ENCODE results near the gene MAP2K5. TPM values are rescaled to one million over a fixed set of nuclear protein-coding genes. Genes with fewer than 3 reads are reported as not detected.
"Not testable (repeated sequence)": the region's sequence is repeated elsewhere in the genome, so short reads cannot be mapped to it uniquely, and the experiment has no call there.

The MAP2K5 gene
- total RNA-seq, 2 experiments from 2014 or later: 15.4 to 20.6 TPM

GRCh38 chr15:67611370-67612369 lies 69.2 kb downstream of the MAP2K5 start:
- CTCF ChIA-PET: no interaction called here
- no peak overlapping the region for H3K4me3 Mint-ChIP-seq
- no peak for DNase-seq
- no peak overlapping the region for H3K27ac Mint-ChIP-seq
- H3K9me3 Mint-ChIP-seq: no peaks in the 10 kb centered on the region
- peaks cover 1% of the 10 kb centered on the region for H3K4me1 Mint-ChIP-seq (ENCODE audit: low read depth)
- intact Hi-C loops (cut with micrococcal nuclease): no loop called here
- H3K36me3 Mint-ChIP-seq (ENCODE audit: low read depth): peaks cover 4% of the 10 kb centered on the region
- no peaks in the 10 kb centered on the region for H3K27me3 Mint-ChIP-seq (ENCODE audit: low read depth)

GRCh38 chr15:67613211-67613610 lies 70.7 kb downstream of the MAP2K5 start:
- Mint-ChIP-seq H3K27ac (no peak overlapping the region), H3K4me1 (ENCODE audit: low read depth) (peaks cover 1% of the 10 kb centered on the region), H3K36me3 (ENCODE audit: low read depth) (peaks cover under 1% of the 10 kb centered on the region), H3K27me3 (ENCODE audit: low read depth) (no peaks in the 10 kb centered on the region), H3K4me3 (no peak overlapping the region), H3K9me3 (no peaks in the 10 kb centered on the region)
- intact Hi-C loops (cut with micrococcal nuclease): no loop called here
- no peak for DNase-seq
- CTCF ChIA-PET: interaction anchor here (0.7 kb wide), 1 partner anchor 916 kb away, joined by 4 read pairs; no protein-coding TSS in a partner anchor

GRCh38 chr15:67613708-67614107 lies 71.2 kb downstream of the MAP2K5 start:
- CTCF ChIA-PET: no interaction called here
- Mint-ChIP-seq H3K27me3 (ENCODE audit: low read depth) (no peaks in the 10 kb centered on the region), H3K9me3 (no peaks in the 10 kb centered on the region), H3K4me3 (no peak overlapping the region), H3K4me1 (ENCODE audit: low read depth) (peaks cover 1% of the 10 kb centered on the region), H3K36me3 (ENCODE audit: low read depth) (peaks cover 2% of the 10 kb centered on the region), H3K27ac (no peak overlapping the region)
- DNase-seq: no peak
- intact Hi-C loops (cut with micrococcal nuclease): no loop called here

- not testable (repeated sequence) for H3K4me1 Mint-ChIP-seq (ENCODE audit: low read depth)
These were observed 72.6 kb downstream of the MAP2K5 start for GRCh38 chr15:67615131-67615534.

GRCh38 chr15:67618297-67618696 lies 75.8 kb downstream of the MAP2K5 start:
- Mint-ChIP-seq H3K36me3 (ENCODE audit: low read depth) (peaks cover 3% of the 10 kb centered on the region), H3K4me1 (ENCODE audit: low read depth) (no peaks in the 10 kb centered on the region), H3K27me3 (ENCODE audit: low read depth) (no peaks in the 10 kb centered on the region), H3K27ac (no peak overlapping the region), H3K9me3 (no peaks in the 10 kb centered on the region), H3K4me3 (no peak overlapping the region)
- CTCF ChIA-PET: no interaction called here
- intact Hi-C loops (cut with micrococcal nuclease): no loop called here
- no peak for DNase-seq

More at GRCh38 chr15:67615131-67615534, 72.6 kb downstream of the MAP2K5 start:
- H3K9me3 Mint-ChIP-seq; H3K4me3 Mint-ChIP-seq; H3K36me3 Mint-ChIP-seq (ENCODE audit: low read depth); H3K27me3 Mint-ChIP-seq (ENCODE audit: low read depth); intact Hi-C loops (cut with micrococcal nuclease); CTCF ChIA-PET; H3K27ac Mint-ChIP-seq; DNase-seq: not testable (repeated sequence)

- Mint-ChIP-seq H3K4me1 (ENCODE audit: low read depth) (no peaks in the 10 kb centered on the region), H3K27me3 (ENCODE audit: low read depth) (no peaks in the 10 kb centered on the region), H3K27ac (no peak overlapping the region), H3K36me3 (ENCODE audit: low read depth) (peaks cover 4% of the 10 kb centered on the region), H3K9me3 (no peaks in the 10 kb centered on the region), H3K4me3 (no peak overlapping the region)
- DNase-seq: no peak
- CTCF ChIA-PET: no interaction called here
- intact Hi-C loops (cut with micrococcal nuclease): no loop called here
These were observed 79.6 kb downstream of the MAP2K5 start for GRCh38 chr15:67622110-67622509.

- no peak overlapping the region for H3K4me3 Mint-ChIP-seq
- no peaks in the 10 kb centered on the region for H3K9me3 Mint-ChIP-seq
- intact Hi-C loops (cut with micrococcal nuclease): no loop called here
- H3K27me3 Mint-ChIP-seq (ENCODE audit: low read depth): no peaks in the 10 kb centered on the region
- H3K27ac Mint-ChIP-seq: no peak overlapping the region
- DNase-seq: no peak
- CTCF ChIA-PET: interaction anchor here (1.0 kb wide), 1 partner anchor 9 kb away, joined by 4 read pairs; no protein-coding TSS in a partner anchor
- peaks cover 7% of the 10 kb centered on the region for H3K4me1 Mint-ChIP-seq (ENCODE audit: low read depth)
- peaks cover 16% of the 10 kb centered on the region for H3K36me3 Mint-ChIP-seq (ENCODE audit: low read depth)
These were observed 89.8 kb downstream of the MAP2K5 start for GRCh38 chr15:67632261-67632660.

- H3K9me3 Mint-ChIP-seq; H3K4me1 Mint-ChIP-seq (ENCODE audit: low read depth); H3K27ac Mint-ChIP-seq; H3K4me3 Mint-ChIP-seq; DNase-seq; H3K27me3 Mint-ChIP-seq (ENCODE audit: low read depth); intact Hi-C loops (cut with micrococcal nuclease): not testable (repeated sequence)
- peaks cover 22% of the 10 kb centered on the region for H3K36me3 Mint-ChIP-seq (ENCODE audit: low read depth)
- CTCF ChIA-PET: interaction anchor here (0.6 to 0.8 kb wide), 2 partner anchors 48 to 784 kb away, joined by 3 to 5 read pairs; no protein-coding TSS in a partner anchor
These were observed 93.4 kb downstream of the MAP2K5 start for GRCh38 chr15:67635950-67636349.

GRCh38 chr15:67639591-67639990 lies 97.1 kb downstream of the MAP2K5 start:
- intact Hi-C loops (cut with micrococcal nuclease): no loop called here
- no peak overlapping the region for H3K27ac Mint-ChIP-seq
- CTCF ChIA-PET: no interaction called here
- no peaks in the 10 kb centered on the region for H3K9me3 Mint-ChIP-seq
- no peaks in the 10 kb centered on the region for H3K27me3 Mint-ChIP-seq (ENCODE audit: low read depth)
- no peak for DNase-seq
- peaks cover 23% of the 10 kb centered on the region for H3K36me3 Mint-ChIP-seq (ENCODE audit: low read depth)
- peaks cover 7% of the 10 kb centered on the region for H3K4me1 Mint-ChIP-seq (ENCODE audit: low read depth)
- H3K4me3 Mint-ChIP-seq: no peak overlapping the region

GRCh38 chr15:67641453-67641852 lies 99.0 kb downstream of the MAP2K5 start:
- DNase-seq: no peak
- peaks cover 19% of the 10 kb centered on the region for H3K36me3 Mint-ChIP-seq (ENCODE audit: low read depth)
- peaks cover 2% of the 10 kb centered on the region for H3K4me1 Mint-ChIP-seq (ENCODE audit: low read depth)
- CTCF ChIA-PET: no interaction called here
- no peaks in the 10 kb centered on the region for H3K9me3 Mint-ChIP-seq
- intact Hi-C loops (cut with micrococcal nuclease): no loop called here
- no peaks in the 10 kb centered on the region for H3K27me3 Mint-ChIP-seq (ENCODE audit: low read depth)
- H3K27ac Mint-ChIP-seq: no peak overlapping the region
- no peak overlapping the region for H3K4me3 Mint-ChIP-seq

GRCh38 chr15:67646847-67647246 lies 104.3 kb downstream of the MAP2K5 start:
- H3K36me3 Mint-ChIP-seq (ENCODE audit: low read depth): peaks cover 36% of the 10 kb centered on the region
- H3K27me3 Mint-ChIP-seq (ENCODE audit: low read depth): no peaks in the 10 kb centered on the region
- H3K27ac Mint-ChIP-seq: no peak overlapping the region
- DNase-seq: no peak
- no peak overlapping the region for H3K4me3 Mint-ChIP-seq
- CTCF ChIA-PET: no interaction called here
- no peaks in the 10 kb centered on the region for H3K4me1 Mint-ChIP-seq (ENCODE audit: low read depth)
- no peaks in the 10 kb centered on the region for H3K9me3 Mint-ChIP-seq
- intact Hi-C loops (cut with micrococcal nuclease): no loop called here

GRCh38 chr15:67652586-67652985 lies 110.1 kb downstream of the MAP2K5 start:
- Mint-ChIP-seq H3K9me3 (peaks cover 9% of the 10 kb centered on the region), H3K36me3 (ENCODE audit: low read depth) (peaks cover 63% of the 10 kb centered on the region), H3K27ac (no peak overlapping the region), H3K4me1 (ENCODE audit: low read depth) (no peaks in the 10 kb centered on the region), H3K27me3 (ENCODE audit: low read depth) (no peaks in the 10 kb centered on the region), H3K4me3 (no peak overlapping the region)
- no peak for DNase-seq
- intact Hi-C loops (cut with micrococcal nuclease): no loop called here
- CTCF ChIA-PET: interaction anchor here (0.7 kb wide), 1 partner anchor 196 kb away, joined by 3 read pairs; no protein-coding TSS in a partner anchor

- no peak overlapping the region for H3K4me3 Mint-ChIP-seq
- no peak overlapping the region for H3K27ac Mint-ChIP-seq
- no peaks in the 10 kb centered on the region for H3K27me3 Mint-ChIP-seq (ENCODE audit: low read depth)
- CTCF ChIA-PET: no interaction called here
- no peak for DNase-seq
- H3K9me3 Mint-ChIP-seq: peaks cover 4% of the 10 kb centered on the region
- H3K36me3 Mint-ChIP-seq (ENCODE audit: low read depth): peaks cover 31% of the 10 kb centered on the region
- H3K4me1 Mint-ChIP-seq (ENCODE audit: low read depth): no peaks in the 10 kb centered on the region
- intact Hi-C loops (cut with micrococcal nuclease): no loop called here
These were observed 117.9 kb downstream of the MAP2K5 start for GRCh38 chr15:67660446-67660845.

Data from activated naive CD4-positive, alpha-beta T cell treated with anti-CD3 and anti-CD28 coated beads for 36 hours (primary cell).